H9 (cell line): ENCODE measurements around the gene MAML3. TPM values are rescaled to one million over a fixed set of nuclear protein-coding genes. Genes with fewer than 3 reads are reported as not detected.

Experiments used
- DNase-seq: peaks from one replicate; pipeline ENCODE4 v3.0.0-alpha.2; 2017
- H2AFZ ChIP-seq: one replicate; pipeline ENCODE4 v1.6.1; 2013; ENCODE audit warnings: mild to moderate bottlenecking, low read length, control low read depth, moderate library complexity
- H2AK5ac ChIP-seq: 2 replicates; pipeline ENCODE4 v1.6.1; 2013; ENCODE audit warnings: low read length, control low read depth, mixed read lengths; ENCODE audit not compliant: insufficient read length
- H2BK120ac ChIP-seq: one replicate; pipeline ENCODE4 v1.6.1; 2013; ENCODE audit warnings: low read depth, mild to moderate bottlenecking, low read length, control low read depth, inconsistent platforms; ENCODE audit not compliant: poor library complexity, severe bottlenecking
- H2BK12ac ChIP-seq: 2 replicates; pipeline ENCODE4 v1.6.1; 2013; ENCODE audit warnings: low read length, control low read depth, mixed read lengths, low read depth; ENCODE audit not compliant: insufficient read length
- H2BK15ac ChIP-seq: 2 replicates; pipeline ENCODE4 v1.6.1; 2013; ENCODE audit warnings: low read depth, low read length, control low read depth
- H2BK20ac ChIP-seq: one replicate; pipeline ENCODE4 v1.6.1; 2013; ENCODE audit warnings: low read depth, mild to moderate bottlenecking, low read length, control low read depth, inconsistent platforms; ENCODE audit not compliant: poor library complexity, severe bottlenecking
- H2BK5ac ChIP-seq: 2 replicates; pipeline ENCODE4 v1.6.1; 2013; ENCODE audit warnings: low read length, control low read depth, mixed read lengths; ENCODE audit not compliant: insufficient read length
- H3K14ac ChIP-seq: 2 replicates; pipeline ENCODE4 v1.6.1; 2013; ENCODE audit warnings: low read length, control low read depth; ENCODE audit not compliant: insufficient read depth
- H3K18ac ChIP-seq: 2 replicates; pipeline ENCODE4 v1.6.1; 2013; ENCODE audit warnings: low read depth, mild to moderate bottlenecking, mixed read lengths, low read length, control low read depth; ENCODE audit not compliant: insufficient read length
- H3K23ac ChIP-seq: 2 replicates; pipeline ENCODE4 v1.6.1; 2013; ENCODE audit warnings: low read length, control low read depth, mixed read lengths, low read depth; ENCODE audit not compliant: insufficient read length
- H3K23me2 ChIP-seq: 2 replicates; pipeline ENCODE4 v1.6.1; 2013; ENCODE audit warnings: low read depth, mild to moderate bottlenecking, mixed read lengths, low read length, control low read depth; ENCODE audit not compliant: insufficient read length, poor library complexity, severe bottlenecking
- H3K27ac ChIP-seq: 2 replicates; pipeline ENCODE4 v1.5.1; 2013; ENCODE audit warnings: low read length, control low read depth, mixed read lengths, low read depth; ENCODE audit not compliant: insufficient read length
- H3K27me3 ChIP-seq: 2 replicates; pipeline ENCODE4 v1.6.1; 2013; ENCODE audit warnings: low read length, control low read depth, inconsistent platforms; ENCODE audit not compliant: insufficient read depth
- H3K4ac ChIP-seq: 2 replicates; pipeline ENCODE4 v1.6.1; 2013; ENCODE audit warnings: low read depth, mild to moderate bottlenecking, control low read depth, inconsistent platforms, low read length, moderate library complexity
- H3K4me1 ChIP-seq: 2 replicates; pipeline ENCODE4 v1.6.1; 2013; ENCODE audit warnings: low read length, control low read depth, inconsistent platforms; ENCODE audit not compliant: insufficient read depth
- H3K4me2 ChIP-seq: 2 replicates; pipeline ENCODE4 v1.6.1; 2013; ENCODE audit warnings: low read length, control low read depth, mixed read lengths; ENCODE audit not compliant: insufficient read length, insufficient read depth
- H3K56ac ChIP-seq: 2 replicates; pipeline ENCODE4 v1.6.1; 2013; ENCODE audit warnings: low read depth, mild to moderate bottlenecking, mixed read lengths, low read length, control low read depth; ENCODE audit not compliant: insufficient read length
- H3K79me1 ChIP-seq: 2 replicates; pipeline ENCODE4 v1.6.1; 2013; ENCODE audit warnings: low read depth, mild to moderate bottlenecking, moderate library complexity, low read length, control low read depth, inconsistent platforms; ENCODE audit not compliant: insufficient read depth, poor library complexity, severe bottlenecking
- H3K79me2 ChIP-seq: 2 replicates; pipeline ENCODE4 v1.6.1; 2013; ENCODE audit warnings: low read length, control low read depth, inconsistent platforms; ENCODE audit not compliant: insufficient read depth
- H3K9ac ChIP-seq: 2 replicates; pipeline ENCODE4 v1.6.1; 2013; ENCODE audit warnings: low read length, control low read depth, mixed read lengths; ENCODE audit not compliant: insufficient read length; ENCODE audit errors: extremely low read depth
- H3K9me3 ChIP-seq: one replicate; pipeline ENCODE4 v1.6.1; 2013; ENCODE audit warnings: low read depth, low read length, inconsistent platforms; ENCODE audit not compliant: control insufficient read depth
- H3T11ph ChIP-seq: one replicate; pipeline ENCODE4 v1.6.1; 2013; ENCODE audit warnings: mild to moderate bottlenecking, low read length, control low read depth, inconsistent platforms
- H4K20me1 ChIP-seq: one replicate; pipeline ENCODE4 v1.6.1; 2013; ENCODE audit not compliant: control insufficient read depth, insufficient read length, insufficient read depth
- H4K5ac ChIP-seq: 2 replicates; pipeline ENCODE4 v1.6.1; 2013; ENCODE audit warnings: low read depth, mild to moderate bottlenecking, mixed read lengths, low read length, control low read depth; ENCODE audit not compliant: insufficient read length
- H4K8ac ChIP-seq: replicated peaks from 2 replicates; pipeline ENCODE4 v1.6.1; 2013; ENCODE audit warnings: low read length, control low read depth, mixed read lengths, low read depth; ENCODE audit not compliant: insufficient read length
- H4K91ac ChIP-seq: 2 replicates; pipeline ENCODE4 v1.6.1; 2013; ENCODE audit warnings: low read depth, mild to moderate bottlenecking, moderate library complexity, mixed read lengths, low read length, control low read depth; ENCODE audit not compliant: insufficient read length
- H3K27ac Mint-ChIP-seq, 3 experiments: 2 replicates in 2 of 3; 3 replicates in 1 of 3; pipeline ENCODE4 v1.8.0; 2020 to 2021; ENCODE audit warnings: mixed read lengths in 3 of 3, mild to moderate bottlenecking in 1 of 3, moderate library complexity in 1 of 3
- H3K27me3 Mint-ChIP-seq: 2 replicates; pipeline ENCODE4 v1.8.0; 2021; ENCODE audit warnings: low read depth, mild to moderate bottlenecking, moderate library complexity, mixed read lengths
- H3K36me3 Mint-ChIP-seq, 3 experiments: 2 replicates in 2 of 3; 3 replicates in 1 of 3; pipeline ENCODE4 v1.8.0; 2020 to 2021; ENCODE audit warnings: low read depth in 3 of 3, mixed read lengths in 3 of 3; ENCODE audit not compliant: insufficient read depth in 1 of 3
- H3K4me1 Mint-ChIP-seq, 2 experiments: 2 replicates each; pipeline ENCODE4 v1.8.0; 2020; ENCODE audit warnings: mixed read lengths in 2 of 2
- H3K4me3 Mint-ChIP-seq, 2 experiments: 2 replicates in 1 of 2; 3 replicates in 1 of 2; pipeline ENCODE4 v1.8.0; 2020 to 2021; ENCODE audit warnings: mild to moderate bottlenecking in 2 of 2, mixed read lengths in 2 of 2, moderate library complexity in 1 of 2
- H3K9me3 Mint-ChIP-seq, 2 experiments: 2 replicates in 1 of 2; 3 replicates in 1 of 2; pipeline ENCODE4 v1.8.0; 2020; ENCODE audit warnings: mild to moderate bottlenecking in 2 of 2, mixed read lengths in 2 of 2, moderate library complexity in 1 of 2
- WGBS: extraction: QIAGEN DNeasy Blood & Tissue Kit; methylation state at CpG from one replicate; pipeline ENCODE4 v1.1.7; 2013; ENCODE audit warnings: missing lambda C conversion rate, low lambda C conversion rate, mixed read lengths; ENCODE audit not compliant: insufficient read length; ENCODE audit errors: extremely low coverage; 5-methylcytosine and 5-hydroxymethylcytosine counted together
- total RNA-seq: library from RNA; stranded (reverse); gene quantifications from 2 replicates; pipeline ENCODE4 v1.2.1, GENCODE V29; 2021
- TF ChIP-seq, protein P1 (sequence below): fragments of 200-600 bp; sonication (generic); conservative IDR thresholded peaks from 3 replicates; pipeline ENCODE4 v1.8.0; 2021; ENCODE audit warnings: antibody characterized with exemption, mild to moderate bottlenecking

MAML3 gene
- total RNA-seq, 1 experiment from 2014 or later: 3.9 TPM

DNA sequence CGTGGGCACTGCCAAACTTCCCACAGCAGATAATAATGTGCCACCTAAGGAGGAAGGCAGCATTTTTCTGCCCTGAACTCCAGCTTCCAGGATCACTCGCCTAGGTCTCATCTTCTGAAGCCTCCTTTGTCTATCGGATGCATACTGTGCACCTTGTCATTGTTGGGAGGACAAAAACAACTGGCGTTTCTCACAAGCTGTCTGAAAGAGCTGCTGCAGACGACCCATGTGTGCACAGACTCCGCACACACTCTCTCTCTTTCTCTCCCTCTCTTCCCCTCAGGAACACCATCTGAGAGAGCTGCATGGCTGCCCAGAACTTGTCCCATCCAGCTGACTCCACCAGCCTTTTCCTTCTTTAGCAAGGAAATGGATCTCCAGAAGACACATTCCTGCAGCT, 83.0 kb downstream of the MAML3 start:
- Histone ChIP-seq H3K23me2 (no peaks in the 10 kb centered on the region), H3K79me2 (no peaks in the 10 kb centered on the region), H3K14ac (no peak overlapping the region), H3K56ac (no peak overlapping the region), H3T11ph (no peak overlapping the region), H2BK12ac (no peak overlapping the region), H3K4me1 (no peaks in the 10 kb centered on the region), H3K27me3 (no peaks in the 10 kb centered on the region), H3K9me3 (no peaks in the 10 kb centered on the region), H4K20me1 (no peaks in the 10 kb centered on the region), H2BK15ac (no peak overlapping the region), H3K23ac (no peak overlapping the region), H3K4ac (no peak overlapping the region), H2AFZ (no peak overlapping the region), H3K18ac (no peak overlapping the region), H2BK20ac (no peak overlapping the region), H4K91ac (no peak overlapping the region), H3K27ac (no peak overlapping the region), H3K79me1 (no peaks in the 10 kb centered on the region), H3K4me2 (no peak overlapping the region), H2BK5ac (no peak overlapping the region), H3K9ac (no peak overlapping the region), H4K8ac (no peak overlapping the region), H4K5ac (no peak overlapping the region), H2BK120ac (no peak overlapping the region), H2AK5ac (no peak overlapping the region)
- TF ChIP-seq, protein P1, sequence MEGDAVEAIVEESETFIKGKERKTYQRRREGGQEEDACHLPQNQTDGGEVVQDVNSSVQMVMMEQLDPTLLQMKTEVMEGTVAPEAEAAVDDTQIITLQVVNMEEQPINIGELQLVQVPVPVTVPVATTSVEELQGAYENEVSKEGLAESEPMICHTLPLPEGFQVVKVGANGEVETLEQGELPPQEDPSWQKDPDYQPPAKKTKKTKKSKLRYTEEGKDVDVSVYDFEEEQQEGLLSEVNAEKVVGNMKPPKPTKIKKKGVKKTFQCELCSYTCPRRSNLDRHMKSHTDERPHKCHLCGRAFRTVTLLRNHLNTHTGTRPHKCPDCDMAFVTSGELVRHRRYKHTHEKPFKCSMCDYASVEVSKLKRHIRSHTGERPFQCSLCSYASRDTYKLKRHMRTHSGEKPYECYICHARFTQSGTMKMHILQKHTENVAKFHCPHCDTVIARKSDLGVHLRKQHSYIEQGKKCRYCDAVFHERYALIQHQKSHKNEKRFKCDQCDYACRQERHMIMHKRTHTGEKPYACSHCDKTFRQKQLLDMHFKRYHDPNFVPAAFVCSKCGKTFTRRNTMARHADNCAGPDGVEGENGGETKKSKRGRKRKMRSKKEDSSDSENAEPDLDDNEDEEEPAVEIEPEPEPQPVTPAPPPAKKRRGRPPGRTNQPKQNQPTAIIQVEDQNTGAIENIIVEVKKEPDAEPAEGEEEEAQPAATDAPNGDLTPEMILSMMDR: no peak
- Mint-ChIP-seq H3K27me3 (no peaks in the 10 kb centered on the region), H3K4me3 (no peak overlapping the region), H3K4me1 (peaks cover 14 to 17% of the 10 kb centered on the region in 2 experiments), H3K27ac (no peak overlapping the region), H3K36me3 (no peaks in the 10 kb centered on the region), H3K9me3 (0 out of 5 replicates have a peak, but pooled peaks cover 0 to 2% of the 10 kb centered on the region in 2 experiments)
- DNase-seq: no peak
- WGBS: no CpG with 5 or more reads among the region's 6 CpGs
